SJSA1 (cell line): ENCODE data around the gene GGT1. TPM values are rescaled to one million over a fixed set of nuclear protein-coding genes. Genes with fewer than 3 reads are reported as not detected.

Experiments
- DNase-seq, 2 experiments: peaks; one replicate each; pipeline ENCODE4 v3.0.0-alpha.2; 2015 to 2020; ENCODE audit warnings: low spot score in 2 of 2, low read depth in 1 of 2
- H3K27ac ChIP-seq: fragments of 250-450 bp; sonication (Bioruptor Pico); 2 replicates; pipeline ENCODE4 v1.5.1; 2020; ENCODE audit warnings: mild to moderate bottlenecking, moderate library complexity
- H3K27me3 ChIP-seq: fragments of 250-450 bp; sonication (Bioruptor Pico); replicated peaks from 2 replicates; pipeline ENCODE4 v1.5.1; 2020; ENCODE audit warnings: mild to moderate bottlenecking, moderate library complexity
- H3K36me3 ChIP-seq: fragments of 250-450 bp; sonication (Bioruptor Pico); 2 replicates; pipeline ENCODE4 v1.5.1; 2020; ENCODE audit warnings: mild to moderate bottlenecking
- H3K4me1 ChIP-seq: fragments of 250-450 bp; sonication (Bioruptor Pico); replicated peaks from 2 replicates; pipeline ENCODE4 v1.6.1; 2021; ENCODE audit warnings: mild to moderate bottlenecking
- H3K4me3 ChIP-seq: fragments of 250-450 bp; sonication (Bioruptor Pico); 2 replicates; pipeline ENCODE4 v1.5.1; 2020; ENCODE audit warnings: mild to moderate bottlenecking
- H3K9me3 ChIP-seq: fragments of 250-450 bp; sonication (Bioruptor Pico); replicated peaks from 2 replicates; pipeline ENCODE4 v1.5.1; 2020; ENCODE audit warnings: mild to moderate bottlenecking
- total RNA-seq: library from RNA; depleted of rRNA; stranded (reverse); fragments of >200 nt; shearing (Covaris generic); gene quantifications from 2 replicates; pipeline ENCODE4 v1.2.3, GENCODE V29; 2014

Gene GGT1
- total RNA-seq, 1 experiment from 2014 or later: 0.61 TPM

GRCh38 chr22:24578355-24579257 lies 24.4 kb upstream of the GGT1 start:
- Histone ChIP-seq H3K9me3 (no peaks in the 10 kb centered on the region), H3K27ac (no peak overlapping the region), H3K27me3 (no peaks in the 10 kb centered on the region), H3K36me3 (peaks cover 27% of the 10 kb centered on the region), H3K4me1 (peaks cover 8% of the 10 kb centered on the region), H3K4me3 (no peak overlapping the region)
- DNase-seq: no peak

- H3K9me3 ChIP-seq: no peaks in the 10 kb centered on the region
- H3K4me3 ChIP-seq: no peak overlapping the region
- no peak for DNase-seq
- peaks cover 13% of the 10 kb centered on the region for H3K4me1 ChIP-seq
- peaks cover 20% of the 10 kb centered on the region; the same call in 1 of the 2 replicates for H3K36me3 ChIP-seq
- no peaks in the 10 kb centered on the region for H3K27me3 ChIP-seq
- no peak overlapping the region for H3K27ac ChIP-seq
These were observed 23.8 kb upstream of the GGT1 start for GRCh38 chr22:24579258-24579601.

- no peak overlapping the region for H3K27ac ChIP-seq
- no peaks in the 10 kb centered on the region for H3K27me3 ChIP-seq
- H3K4me3 ChIP-seq: no peak overlapping the region
- H3K4me1 ChIP-seq: peaks cover 13% of the 10 kb centered on the region
- H3K36me3 ChIP-seq: peaks cover 11% of the 10 kb centered on the region; the same call in 1 of the 2 replicates
- DNase-seq: no peak
- H3K9me3 ChIP-seq: no peaks in the 10 kb centered on the region
These were observed 22.7 kb upstream of the GGT1 start for GRCh38 chr22:24580276-24580675.

GRCh38 chr22:24582056-24582814 lies 20.8 kb upstream of the GGT1 start:
- Histone ChIP-seq H3K4me1 (peaks cover 13% of the 10 kb centered on the region), H3K27me3 (no peaks in the 10 kb centered on the region), H3K36me3 (no peaks in the 10 kb centered on the region; the same call in 1 of the 2 replicates), H3K4me3 (no peak overlapping the region), H3K9me3 (no peaks in the 10 kb centered on the region), H3K27ac (no peak overlapping the region)
- DNase-seq: no peak

- no peaks in the 10 kb centered on the region for H3K9me3 ChIP-seq
- peak; percentile 34 to 65 for DNase-seq
- no peak overlapping the region for H3K27ac ChIP-seq
- no peaks in the 10 kb centered on the region for H3K36me3 ChIP-seq
- no peak overlapping the region for H3K4me3 ChIP-seq
- H3K4me1 ChIP-seq: peaks cover 13% of the 10 kb centered on the region
- H3K27me3 ChIP-seq: no peaks in the 10 kb centered on the region
These were observed 19.5 kb upstream of the GGT1 start for GRCh38 chr22:24583221-24584165.

- DNase-seq: no peak
- Histone ChIP-seq H3K27ac (no peak overlapping the region), H3K4me3 (no peak overlapping the region), H3K9me3 (no peaks in the 10 kb centered on the region), H3K36me3 (no peaks in the 10 kb centered on the region), H3K4me1 (peaks cover 13% of the 10 kb centered on the region), H3K27me3 (no peaks in the 10 kb centered on the region)
These were observed 18.7 kb upstream of the GGT1 start for GRCh38 chr22:24584166-24584790.

- Histone ChIP-seq H3K4me3 (no peak overlapping the region), H3K27me3 (no peaks in the 10 kb centered on the region), H3K36me3 (no peaks in the 10 kb centered on the region), H3K4me1 (peaks cover 13% of the 10 kb centered on the region), H3K27ac (no peak overlapping the region), H3K9me3 (no peaks in the 10 kb centered on the region)
- DNase-seq: no peak
These were observed 18.1 kb upstream of the GGT1 start for GRCh38 chr22:24584871-24585411.

GRCh38 chr22:24585461-24585860 lies 17.5 kb upstream of the GGT1 start:
- H3K27ac ChIP-seq: no peak overlapping the region

GRCh38 chr22:24585927-24586546 lies 17.0 kb upstream of the GGT1 start:
- H3K27me3 ChIP-seq: no peaks in the 10 kb centered on the region
- no peak for DNase-seq
- H3K27ac ChIP-seq: no peak overlapping the region
- no peaks in the 10 kb centered on the region for H3K9me3 ChIP-seq
- no peaks in the 10 kb centered on the region for H3K36me3 ChIP-seq
- no peak overlapping the region for H3K4me3 ChIP-seq
- peaks cover 13% of the 10 kb centered on the region for H3K4me1 ChIP-seq

More at GRCh38 chr22:24585461-24585860, 17.5 kb upstream of the GGT1 start:
- H3K4me3 ChIP-seq: no peak overlapping the region
- H3K36me3 ChIP-seq: no peaks in the 10 kb centered on the region
- H3K4me1 ChIP-seq: peaks cover 13% of the 10 kb centered on the region
- H3K27me3 ChIP-seq: no peaks in the 10 kb centered on the region
- H3K9me3 ChIP-seq: no peaks in the 10 kb centered on the region
- no peak for DNase-seq

GRCh38 chr22:24587251-24587650 lies 15.7 kb upstream of the GGT1 start:
- DNase-seq: no peak
- H3K4me3 ChIP-seq: no peak overlapping the region
- no peak overlapping the region for H3K27ac ChIP-seq
- H3K36me3 ChIP-seq: no peaks in the 10 kb centered on the region
- peaks cover 16% of the 10 kb centered on the region for H3K4me1 ChIP-seq
- H3K9me3 ChIP-seq: no peaks in the 10 kb centered on the region
- H3K27me3 ChIP-seq: no peaks in the 10 kb centered on the region

- H3K9me3 ChIP-seq: no peaks in the 10 kb centered on the region
- no peaks in the 10 kb centered on the region for H3K27me3 ChIP-seq
- H3K4me3 ChIP-seq: no peak overlapping the region
- H3K4me1 ChIP-seq: peaks cover 18% of the 10 kb centered on the region
- H3K27ac ChIP-seq: no peak overlapping the region
- no peak for DNase-seq
- no peaks in the 10 kb centered on the region for H3K36me3 ChIP-seq
These were observed 15.0 kb upstream of the GGT1 start for GRCh38 chr22:24587948-24588347.

- no peak for DNase-seq
- Histone ChIP-seq H3K27me3 (no peaks in the 10 kb centered on the region), H3K9me3 (no peaks in the 10 kb centered on the region), H3K4me3 (no peak overlapping the region), H3K36me3 (no peaks in the 10 kb centered on the region), H3K4me1 (peaks cover 18% of the 10 kb centered on the region), H3K27ac (no peak overlapping the region)
These were observed 14.6 kb upstream of the GGT1 start for GRCh38 chr22:24588381-24588756.
